ENCODE results near the gene ZNF724. TPM values are rescaled to one million over a fixed set of nuclear protein-coding genes. Genes with fewer than 3 reads are reported as not detected.
"Not testable (repeated sequence)": the region's sequence is repeated elsewhere in the genome, so short reads cannot be mapped to it uniquely, and the experiment has no call there.

ZNF724 gene
- total RNA-seq, 6 experiments from 2014 or later: 3.3 to 6.2 (median 5.5) TPM

- no peak overlapping the region for H3K27ac Mint-ChIP-seq
- peaks cover 35% of the 10 kb centered on the region for H3K36me3 Mint-ChIP-seq (ENCODE audit: low read depth)
- TF ChIP-seq, protein P1, sequence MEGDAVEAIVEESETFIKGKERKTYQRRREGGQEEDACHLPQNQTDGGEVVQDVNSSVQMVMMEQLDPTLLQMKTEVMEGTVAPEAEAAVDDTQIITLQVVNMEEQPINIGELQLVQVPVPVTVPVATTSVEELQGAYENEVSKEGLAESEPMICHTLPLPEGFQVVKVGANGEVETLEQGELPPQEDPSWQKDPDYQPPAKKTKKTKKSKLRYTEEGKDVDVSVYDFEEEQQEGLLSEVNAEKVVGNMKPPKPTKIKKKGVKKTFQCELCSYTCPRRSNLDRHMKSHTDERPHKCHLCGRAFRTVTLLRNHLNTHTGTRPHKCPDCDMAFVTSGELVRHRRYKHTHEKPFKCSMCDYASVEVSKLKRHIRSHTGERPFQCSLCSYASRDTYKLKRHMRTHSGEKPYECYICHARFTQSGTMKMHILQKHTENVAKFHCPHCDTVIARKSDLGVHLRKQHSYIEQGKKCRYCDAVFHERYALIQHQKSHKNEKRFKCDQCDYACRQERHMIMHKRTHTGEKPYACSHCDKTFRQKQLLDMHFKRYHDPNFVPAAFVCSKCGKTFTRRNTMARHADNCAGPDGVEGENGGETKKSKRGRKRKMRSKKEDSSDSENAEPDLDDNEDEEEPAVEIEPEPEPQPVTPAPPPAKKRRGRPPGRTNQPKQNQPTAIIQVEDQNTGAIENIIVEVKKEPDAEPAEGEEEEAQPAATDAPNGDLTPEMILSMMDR (IDR thresholded peaks at IDR 0.05): no peak
- DNase-seq: no peak
- peaks cover 4% of the 10 kb centered on the region; the same call in 1 of the 2 replicates for H3K9me3 Mint-ChIP-seq
- no peaks in the 10 kb centered on the region for H3K27me3 Mint-ChIP-seq (ENCODE audit: insufficient read depth)
- H3K4me1 Mint-ChIP-seq (ENCODE audit: low read depth): no peaks in the 10 kb centered on the region
- H3K4me3 Mint-ChIP-seq: no peak overlapping the region
Observed at GRCh38 chr19:23259961-23260360, 9.8 kb upstream of the ZNF724 start.

- Mint-ChIP-seq H3K4me3 (no peak overlapping the region), H3K9me3 (peaks cover 4% of the 10 kb centered on the region; the same call in 1 of the 2 replicates), H3K27ac (no peak overlapping the region), H3K4me1 (ENCODE audit: low read depth) (no peaks in the 10 kb centered on the region), H3K36me3 (ENCODE audit: low read depth) (peaks cover 16% of the 10 kb centered on the region), H3K27me3 (ENCODE audit: insufficient read depth) (no peaks in the 10 kb centered on the region)
- TF ChIP-seq, protein P1 (IDR thresholded peaks at IDR 0.05): no peak
- DNase-seq: no peak
Observed at GRCh38 chr19:23255700-23256099, 5.5 kb upstream of the ZNF724 start.

- no peaks in the 10 kb centered on the region for H3K4me1 Mint-ChIP-seq (ENCODE audit: low read depth)
- peaks cover 5% of the 10 kb centered on the region; the same call in 1 of the 2 replicates for H3K36me3 Mint-ChIP-seq (ENCODE audit: low read depth)
- no peak overlapping the region for H3K27ac Mint-ChIP-seq
- no peak overlapping the region for H3K4me3 Mint-ChIP-seq
- TF ChIP-seq, protein P1 (IDR thresholded peaks at IDR 0.05): no peak
- no peak for DNase-seq
- H3K27me3 Mint-ChIP-seq (ENCODE audit: insufficient read depth): peaks cover 1% of the 10 kb centered on the region; the same call in 1 of the 2 replicates
- H3K9me3 Mint-ChIP-seq: peaks cover 4% of the 10 kb centered on the region; the same call in 1 of the 2 replicates
Observed at GRCh38 chr19:23254141-23254910, 4.1 kb upstream of the ZNF724 start.

DNA sequence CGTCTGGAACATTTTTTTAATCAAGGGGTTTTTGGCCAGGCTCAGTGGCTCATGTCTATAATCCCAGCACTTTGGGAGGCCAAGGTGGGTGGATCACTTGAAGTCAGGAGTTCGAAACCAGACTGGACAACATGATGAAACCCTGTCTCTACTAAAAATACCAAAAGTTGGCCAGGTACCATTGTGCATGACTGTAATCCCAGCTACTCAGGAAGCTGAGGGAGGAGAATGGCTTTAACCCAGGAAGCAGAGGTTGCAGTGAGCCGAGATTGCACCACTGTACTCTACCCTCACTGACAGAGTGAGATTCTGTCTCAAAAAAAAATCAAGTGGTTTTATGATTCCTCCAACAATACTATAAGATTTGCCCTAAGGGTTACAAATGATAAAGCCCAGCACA lies 3.1 kb upstream of the ZNF724 start:
- not testable (repeated sequence) for H3K27ac Mint-ChIP-seq; H3K9me3 Mint-ChIP-seq; H3K36me3 Mint-ChIP-seq (ENCODE audit: low read depth); H3K27me3 Mint-ChIP-seq (ENCODE audit: insufficient read depth); DNase-seq; H3K4me3 Mint-ChIP-seq; H3K4me1 Mint-ChIP-seq (ENCODE audit: low read depth)

DNA sequence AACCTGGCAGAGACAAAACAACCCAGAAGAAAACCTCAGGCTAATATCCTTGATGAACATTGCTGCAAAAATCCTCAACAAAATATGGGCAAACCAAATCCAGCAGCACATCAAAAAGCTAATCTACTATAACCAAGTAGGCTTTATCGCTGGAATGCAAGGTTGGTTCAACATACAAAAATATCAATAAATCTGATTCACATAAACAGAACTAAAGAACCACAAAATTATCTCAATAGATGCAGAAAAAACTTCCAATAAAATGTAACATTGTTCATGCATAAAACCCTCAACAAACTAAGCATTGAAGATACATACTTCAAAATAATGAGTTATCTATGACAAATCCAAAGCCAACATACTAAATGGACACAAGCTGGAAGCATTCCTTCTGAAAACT lies 8.8 kb downstream of the ZNF724 start:
- no peak for DNase-seq
- TF ChIP-seq, protein P1 (IDR thresholded peaks at IDR 0.05): no peak
- no peaks in the 10 kb centered on the region for H3K27me3 Mint-ChIP-seq (ENCODE audit: insufficient read depth)
- H3K4me1 Mint-ChIP-seq (ENCODE audit: low read depth): no peaks in the 10 kb centered on the region
- no peak overlapping the region for H3K27ac Mint-ChIP-seq
- H3K4me3 Mint-ChIP-seq: no peak overlapping the region
- H3K36me3 Mint-ChIP-seq (ENCODE audit: low read depth): peaks cover 81% of the 10 kb centered on the region
- peaks cover 79% of the 10 kb centered on the region for H3K9me3 Mint-ChIP-seq

DNA sequence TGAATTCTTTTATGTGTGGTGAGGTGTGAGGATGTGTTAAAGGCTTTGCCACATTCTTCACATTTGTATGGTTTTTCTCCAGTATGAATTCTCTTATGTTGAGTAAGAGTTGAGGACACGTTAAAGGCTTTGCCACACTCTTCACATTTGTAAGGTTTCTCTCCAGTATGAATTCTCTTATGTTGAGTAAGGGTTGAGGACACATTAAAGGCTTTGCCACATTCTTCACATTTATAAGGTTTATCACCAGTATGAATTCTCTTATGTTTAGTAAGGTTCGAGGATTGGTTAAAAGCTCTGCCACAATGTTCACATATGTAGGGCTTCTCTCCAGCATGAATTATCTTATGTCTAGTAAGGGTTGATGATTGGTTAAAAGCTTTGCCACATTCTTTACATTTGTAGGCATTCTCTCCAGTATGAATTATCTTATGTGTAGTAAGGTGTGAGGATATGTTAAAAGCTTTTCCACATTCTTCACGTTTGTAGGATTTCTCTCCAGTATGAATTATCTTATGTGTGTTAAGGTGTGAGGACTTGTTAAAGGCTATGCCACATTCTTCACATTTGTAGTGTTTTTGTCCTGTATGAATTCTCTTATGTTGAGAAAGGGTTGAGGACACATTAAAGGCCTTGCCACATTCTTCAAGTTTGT lies 27.1 kb downstream of the ZNF724 start:
- Mint-ChIP-seq H3K4me3 (no peak overlapping the region), H3K27me3 (ENCODE audit: insufficient read depth) (no peaks in the 10 kb centered on the region), H3K27ac (no peak overlapping the region), H3K36me3 (ENCODE audit: low read depth) (peaks cover 83% of the 10 kb centered on the region), H3K4me1 (ENCODE audit: low read depth) (no peaks in the 10 kb centered on the region), H3K9me3 (peaks cover 88% of the 10 kb centered on the region)
- DNase-seq: no peak
- TF ChIP-seq, protein P1 (IDR thresholded peaks at IDR 0.05): no peak

All from HFFc6 (cell line).